H1 (cell line): Measurements from ENCODE around the gene SPTAN1. TPM values are rescaled to one million over a fixed set of nuclear protein-coding genes. Genes with fewer than 3 reads are reported as not detected.

Experiments used
- CTCF ChIA-PET: fragments of 300-600 bp; sonication (Branson Sonifier 250); formaldehyde crosslinking; loops from one replicate; lab custom pipeline; 2021; ENCODE audit not compliant: partially characterized antibody; lab: Charles Lee
- POLR2A ChIA-PET: fragments of 300-600 bp; sonication (Branson Sonifier 250); formaldehyde crosslinking; loops from one replicate; lab custom pipeline; 2021; ENCODE audit warnings: inconsistent platforms; ENCODE audit not compliant: partially characterized antibody; lab: Charles Lee
- DNase-seq, 2 experiments: peaks; one replicate each; pipeline versions ENCODE4 v3.0.0 to v3.0.0-alpha.2; 2010 to 2022; ENCODE audit warnings: low spot score in 2 of 2, low read depth in 1 of 2, mixed read lengths in 1 of 2
- FAIRE-seq: peaks from 2 replicates; lab custom pipeline; 2011; peaks lifted over from hg19 to GRCh38; lab: Jason Lieb, UNC
- H2AFZ ChIP-seq: 2 replicates; pipeline ENCODE4 v1.8.1; 2012; ENCODE audit warnings: low read length, inconsistent platforms
- H2AK5ac ChIP-seq: 2 replicates; pipeline ENCODE4 v1.6.1; 2013; ENCODE audit warnings: low read depth, low read length
- H2BK120ac ChIP-seq: replicated peaks from 2 replicates; pipeline ENCODE3; 2013; ENCODE audit warnings: low read depth, low read length, inconsistent platforms
- H2BK12ac ChIP-seq: 2 replicates; pipeline ENCODE4 v1.6.1; 2013; ENCODE audit warnings: low read depth, low read length
- H2BK15ac ChIP-seq: 2 replicates; pipeline ENCODE4 v1.6.1; 2013; ENCODE audit warnings: low read length
- H2BK20ac ChIP-seq: 2 replicates; pipeline ENCODE4 v1.6.1; 2013; ENCODE audit warnings: low read length
- H2BK5ac ChIP-seq: 2 replicates; pipeline ENCODE4 v1.6.1; 2013; ENCODE audit warnings: low read depth, low read length
- H3K14ac ChIP-seq: 2 replicates; pipeline ENCODE4 v1.6.1; 2013; ENCODE audit warnings: inconsistent platforms; ENCODE audit not compliant: insufficient read length
- H3K18ac ChIP-seq: 2 replicates; pipeline ENCODE4 v1.6.1; 2013; ENCODE audit warnings: low read length; ENCODE audit errors: extremely low read depth
- H3K23ac ChIP-seq: 2 replicates; pipeline ENCODE4 v1.6.1; 2013; ENCODE audit warnings: inconsistent platforms; ENCODE audit not compliant: insufficient read length
- H3K23me2 ChIP-seq: 2 replicates; pipeline ENCODE4 v1.6.1; 2013; ENCODE audit warnings: low read depth, low read length
- H3K27ac ChIP-seq: 2 replicates; pipeline ENCODE4 v1.6.1; 2011; ENCODE audit warnings: low read depth, low read length, inconsistent platforms
- H3K27me3 ChIP-seq, 4 experiments: replicated peaks in 1 of 4; 1 replicate in 1 of 4; 2 replicates in 3 of 4; pipeline versions ENCODE4 v1.6.1 to v1.8.1; 2011 to 2013; ENCODE audit warnings: low read length in 3 of 4, mild to moderate bottlenecking in 3 of 4, inconsistent platforms in 2 of 4, mixed read lengths in 2 of 4, moderate library complexity in 1 of 4; ENCODE audit not compliant: control insufficient read depth in 3 of 4, insufficient read depth in 3 of 4; ENCODE audit errors: extremely low read depth in 1 of 4
- H3K36me3 ChIP-seq, 4 experiments: 2 replicates each; pipeline versions ENCODE4 v1.6.1 to v1.8.1; 2011 to 2013; ENCODE audit warnings: mild to moderate bottlenecking in 4 of 4, low read length in 3 of 4, moderate library complexity in 2 of 4, control low read depth in 1 of 4, inconsistent platforms in 1 of 4; ENCODE audit not compliant: insufficient read depth in 4 of 4, control insufficient read depth in 2 of 4
- H3K4ac ChIP-seq: replicated peaks from 2 replicates; pipeline ENCODE3; 2013; ENCODE audit warnings: low read length, low read depth, mixed read lengths, inconsistent platforms; ENCODE audit not compliant: insufficient read length
- H3K4me1 ChIP-seq, 4 experiments: replicated peaks in 1 of 4; 1 replicate in 1 of 4; 2 replicates in 3 of 4; pipeline versions ENCODE4 v1.6.1 to v1.8.1; 2011 to 2013; ENCODE audit warnings: low read length in 3 of 4, inconsistent platforms in 2 of 4, mixed read lengths in 1 of 4; ENCODE audit not compliant: insufficient read depth in 4 of 4, control insufficient read depth in 3 of 4
- H3K4me2 ChIP-seq, 2 experiments: 2 replicates each; pipeline versions ENCODE4 v1.6.1 to v1.8.1; 2011 to 2013; ENCODE audit warnings: low read depth in 2 of 2, low read length in 2 of 2, control low read depth in 1 of 2, inconsistent platforms in 1 of 2, mild to moderate bottlenecking in 1 of 2; ENCODE audit not compliant: insufficient read depth in 1 of 2
- H3K4me3 ChIP-seq, 4 experiments: fragments of 200-600, 300-600 bp in 1 of 4; sonication (generic), shearing (Covaris generic), sonication (Bioruptor Twin) in 1 of 4; 2 replicates each; pipeline versions ENCODE4 v1.5.1 to v1.8.1; 2011 to 2016; ENCODE audit warnings: low read length in 4 of 4, low read depth in 3 of 4, control low read depth in 2 of 4, inconsistent platforms in 2 of 4, mild to moderate bottlenecking in 2 of 4, mixed read lengths in 1 of 4, moderate library complexity in 1 of 4; ENCODE audit not compliant: insufficient read depth in 2 of 4; ENCODE audit errors: extremely low read depth in 1 of 4
- H3K56ac ChIP-seq: replicated peaks from 2 replicates; pipeline ENCODE3; 2013; ENCODE audit warnings: low read depth, mild to moderate bottlenecking, mixed read lengths, low read length, inconsistent platforms; ENCODE audit not compliant: insufficient read length
- H3K79me1 ChIP-seq: 2 replicates; pipeline ENCODE4 v1.6.1; 2013; ENCODE audit warnings: low read depth, low read length, control low read depth
- H3K79me2 ChIP-seq, 2 experiments: 2 replicates each; pipeline versions ENCODE4 v1.6.1 to v1.8.1; 2012 to 2013; ENCODE audit warnings: low read length in 2 of 2, mild to moderate bottlenecking in 2 of 2, inconsistent platforms in 1 of 2; ENCODE audit not compliant: insufficient read depth in 2 of 2, control insufficient read depth in 1 of 2
- H3K9ac ChIP-seq, 4 experiments: replicated peaks in 1 of 4; 1 replicate in 1 of 4; 2 replicates in 3 of 4; pipeline versions ENCODE4 v1.6.1 to v1.8.1; 2011 to 2013; ENCODE audit warnings: low read depth in 3 of 4, low read length in 3 of 4, control low read depth in 2 of 4, mild to moderate bottlenecking in 2 of 4, moderate library complexity in 2 of 4, inconsistent platforms in 1 of 4; ENCODE audit errors: extremely low read depth in 1 of 4
- H3K9me3 ChIP-seq, 2 experiments: 2 replicates each; pipeline versions ENCODE4 v1.6.1 to v1.8.1; 2012 to 2013; ENCODE audit warnings: mild to moderate bottlenecking in 2 of 2, moderate library complexity in 2 of 2, control low read depth in 1 of 2, inconsistent platforms in 1 of 2, low read depth in 1 of 2, low read length in 1 of 2, mixed read lengths in 1 of 2; ENCODE audit not compliant: insufficient read depth in 2 of 2
- H4K20me1 ChIP-seq, 2 experiments: replicated peaks in 1 of 2; 2 replicates each; pipeline versions ENCODE3 to v1.8.1; 2011 to 2013; ENCODE audit warnings: inconsistent platforms in 2 of 2, low read length in 2 of 2, mild to moderate bottlenecking in 1 of 2; ENCODE audit not compliant: insufficient read depth in 2 of 2, control insufficient read depth in 1 of 2
- H4K5ac ChIP-seq: 2 replicates; pipeline ENCODE4 v1.6.1; 2013; ENCODE audit warnings: low read length, low read depth, mixed read lengths, inconsistent platforms; ENCODE audit not compliant: insufficient read length
- H4K8ac ChIP-seq: 2 replicates; pipeline ENCODE4 v1.8.0; 2013; ENCODE audit warnings: mild to moderate bottlenecking, moderate library complexity, low read length, inconsistent platforms; ENCODE audit not compliant: insufficient read depth; ENCODE audit errors: extremely low read depth
- H4K91ac ChIP-seq: replicated peaks from 2 replicates; pipeline ENCODE3; 2013; ENCODE audit warnings: low read length, mixed read lengths, inconsistent platforms; ENCODE audit not compliant: insufficient read length
- BACH1 ChIP-seq: IDR thresholded peaks from 2 replicates; pipeline ENCODE4 v1.6.1; 2012; ENCODE audit warnings: low read length, improper control_type of control experiment
- BRCA1 ChIP-seq: IDR thresholded peaks from 2 replicates; pipeline ENCODE4 v1.6.1; 2012; ENCODE audit warnings: low read depth, low read length, improper control_type of control experiment
- CHD1 ChIP-seq: IDR thresholded peaks from 2 replicates; pipeline ENCODE4 v1.6.1; 2012; ENCODE audit warnings: low read depth, low read length, improper control_type of control experiment
- CREB1 ChIP-seq: IDR thresholded peaks from 2 replicates; pipeline ENCODE4 v1.6.1; 2012; ENCODE audit warnings: inconsistent platforms
- EZH2 ChIP-seq: fragments of 200-600 bp; sonication (generic); IDR thresholded peaks from 2 replicates; pipeline ENCODE4 v1.7.1; 2012; ENCODE audit warnings: low read depth, mild to moderate bottlenecking, moderate library complexity, low read length, inconsistent platforms; ENCODE audit not compliant: severe bottlenecking
- HDAC6 ChIP-seq: IDR thresholded peaks from one replicate; pipeline ENCODE4 v1.7.1; 2012; ENCODE audit warnings: low read depth, mild to moderate bottlenecking, inconsistent platforms, low read length, moderate library complexity
- JUN ChIP-seq: IDR thresholded peaks from 2 replicates; pipeline ENCODE4 v1.6.1; 2011; ENCODE audit warnings: low read depth, mild to moderate bottlenecking, improper control_type of control experiment, low read length
- KDM4A ChIP-seq: IDR thresholded peaks from one replicate; pipeline ENCODE4 v1.7.1; 2012; ENCODE audit warnings: low read depth, mild to moderate bottlenecking, moderate library complexity, low read length, inconsistent platforms; ENCODE audit not compliant: severe bottlenecking
- KDM5A ChIP-seq: fragments of 200-600 bp; IDR thresholded peaks from 2 replicates; pipeline ENCODE4 v1.7.1; 2012; ENCODE audit warnings: mild to moderate bottlenecking, low read length, inconsistent platforms, mixed read lengths
- MAFK ChIP-seq: IDR thresholded peaks from 2 replicates; pipeline ENCODE4 v1.6.1; 2012; ENCODE audit warnings: low read depth, mild to moderate bottlenecking, improper control_type of control experiment, low read length
- NANOG ChIP-seq: IDR thresholded peaks from 2 replicates; pipeline ENCODE4 v1.6.1; 2011; ENCODE audit warnings: low read length, low read depth, mild to moderate bottlenecking, inconsistent platforms; ENCODE audit not compliant: insufficient read depth, poor library complexity, severe bottlenecking
- POLR2A ChIP-seq, 2 experiments: IDR thresholded peaks; 1 replicate in 1 of 2; 2 replicates in 1 of 2; pipeline ENCODE4 v1.6.1; 2011; ENCODE audit warnings: low read depth in 2 of 2, low read length in 2 of 2, mild to moderate bottlenecking in 2 of 2; ENCODE audit errors: control extremely low read depth in 1 of 2
- POU5F1 ChIP-seq: IDR thresholded peaks from 2 replicates; pipeline ENCODE4 v1.6.1; 2011; ENCODE audit warnings: low read depth, mild to moderate bottlenecking, low read length, moderate library complexity
- SP1 ChIP-seq: IDR thresholded peaks from 2 replicates; pipeline ENCODE4 v1.6.1; 2011; ENCODE audit warnings: low read depth, low read length
- SP4 ChIP-seq: IDR thresholded peaks from 2 replicates; pipeline ENCODE4 v1.6.1; 2012; ENCODE audit warnings: low read length, inconsistent platforms
- USF2 ChIP-seq: IDR thresholded peaks from 2 replicates; pipeline ENCODE4 v1.6.1; 2011; ENCODE audit warnings: low read length, improper control_type of control experiment
- WGBS, 2 experiments: shearing (Covaris generic) in 1 of 2; methylation state at CpG; one replicate each; pipeline versions ENCODE4 v1.1.6 to v1.1.7; 2013 to 2015; ENCODE audit warnings: low lambda C conversion rate in 2 of 2, mixed read lengths in 2 of 2, inconsistent platforms in 1 of 2, low coverage in 1 of 2, missing lambda C conversion rate in 1 of 2; ENCODE audit not compliant: insufficient replicate concordance in 2 of 2, insufficient coverage in 1 of 2, insufficient read length in 1 of 2; ENCODE audit errors: extremely low coverage in 1 of 2, missing lambda C conversion rate in 1 of 2; 5-methylcytosine and 5-hydroxymethylcytosine counted together
- polyA plus RNA-seq, 7 experiments: library from polyadenylated mRNA; depleted of rRNA in 3 of 7; stranded (reverse) in 5 of 7; unstranded in 2 of 7; fragments of >200 nt in 5 of 7; fragments of 200-250 nt in 2 of 7; gene quantifications; 1 replicate in 5 of 7; 2 replicates in 1 of 7; 4 replicates in 1 of 7; pipeline versions ENCODE4 v1.2.1 to v1.2.3, GENCODE V29; 2011 to 2013; ENCODE audit warnings: missing spikeins in 2 of 7, mixed read lengths in 2 of 7
- total RNA-seq: library from RNA; stranded (reverse); fragmentation: NEBNext Ultra II Directional; extraction: Animal tissue kit (Norgen Biotek cat#: 25700); gene quantifications from 2 replicates; pipeline ENCODE4 v1.2.1, GENCODE V29; 2021

Gene SPTAN1
- total and polyA plus RNA-seq, 2 of the 8 experiments (the other 6 are each of a cell fraction or from before 2014, with no cell fraction given) = 182 to 216 TPM

GRCh38 chr9:128579194-128579593 is 26.8 kb downstream of the SPTAN1 start:
- H2AFZ ChIP-seq = no peak overlapping the region
- H2BK15ac ChIP-seq = no peak overlapping the region
- H3K27me3 ChIP-seq = no peaks in the 10 kb centered on the region
- H3K9ac ChIP-seq = no peak overlapping the region
- no peak overlapping the region for H4K5ac ChIP-seq
- no peak overlapping the region for H2AK5ac ChIP-seq
- ChIA-PET POLR2A (no interaction called here), CTCF (interaction anchor here (0.8 to 1.4 kb wide), 4 partner anchors 18 to 141 kb away, joined by 3 to 4 read pairs (median 3); no protein-coding TSS in a partner anchor)
- H3K4ac ChIP-seq = no peak overlapping the region
- no peak overlapping the region for H3K14ac ChIP-seq
- H3K79me1 ChIP-seq = no peaks in the 10 kb centered on the region
- H3K9me3 ChIP-seq = no peaks in the 10 kb centered on the region
- no peak overlapping the region for H3K23ac ChIP-seq
- H4K20me1 ChIP-seq = peaks cover 0 to 3% of the 10 kb centered on the region in 2 experiments
- no peaks in the 10 kb centered on the region for H3K23me2 ChIP-seq
- H3K4me1 ChIP-seq = no peaks in the 10 kb centered on the region
- no peak overlapping the region for H2BK20ac ChIP-seq
- no peak overlapping the region for H3K27ac ChIP-seq
- H3K4me2 ChIP-seq = no peak overlapping the region
- H3K36me3 ChIP-seq = peaks cover 38 to 93% (median 76%) of the 10 kb centered on the region in 4 experiments
- no peak overlapping the region for H2BK120ac ChIP-seq
- no peak overlapping the region for H3K56ac ChIP-seq
- no peak overlapping the region for H2BK5ac ChIP-seq
- no peak overlapping the region for H3K18ac ChIP-seq
- DNase-seq (no peak), FAIRE-seq (no peak)
- no peak overlapping the region for H3K4me3 ChIP-seq
- H2BK12ac ChIP-seq = no peak overlapping the region
- no peak overlapping the region for H4K8ac ChIP-seq
- no peaks in the 10 kb centered on the region for H3K79me2 ChIP-seq
- WGBS, 2 experiments = 95% methylated on average over 1 of the region's 1 CpG; no CpG with 5 or more reads in 1 of the 2 experiments
- H4K91ac ChIP-seq = no peak overlapping the region
- no peak for TF ChIP-seq CREB1
- TF ChIP-seq BRCA1 = no peak
- no peak for TF ChIP-seq KDM5A
- no peak for TF ChIP-seq HDAC6
- TF ChIP-seq POLR2A (IDR thresholded peaks at IDR 0.05; ENCODE audit: control extremely low read depth in 1 of 2, low read depth in 2 of 2, low read length in 2 of 2) = no peak
- no peak for TF ChIP-seq EZH2
- TF ChIP-seq JUN = no peak
- no peak for TF ChIP-seq KDM4A
- TF ChIP-seq CHD1 = no peak
- TF ChIP-seq POU5F1 = no peak
- TF ChIP-seq MAFK = no peak
- no peak for TF ChIP-seq USF2
- TF ChIP-seq SP1 = no peak
- TF ChIP-seq NANOG = no peak
- no peak for TF ChIP-seq SP4
- TF ChIP-seq BACH1 = no peak
